Stomach (tissue), 4 donors: ENCODE data around the gene TRABD2B.

ENCODE experiments used
- CTCF ChIP-seq, 7 experiments: fragments of 450-650 bp in 4 of 7; fragments of 200-600 bp in 3 of 7; sonication (generic) in 3 of 7; IDR thresholded peaks; one replicate each; pipeline ENCODE4 v1.5.1; 2016 to 2019; ENCODE audit warnings: antibody characterized with exemption in 7 of 7, control low read depth in 2 of 7, mild to moderate bottlenecking in 1 of 7
- EP300 ChIP-seq: sonication (generic); formaldehyde crosslinking; IDR thresholded peaks from one replicate; pipeline ENCODE4 v1.6.1; 2017; ENCODE audit warnings: antibody characterized with exemption

- TF ChIP-seq CTCF (IDR thresholded peaks at IDR 0.05) (no peak), EP300 (no peak)
Observed at GRCh38 chr1:47828978-47829377, 168.2 kb downstream of the TRABD2B start.
